GM12801 (cell line): ENCODE data around the gene PLEKHO1.

Source experiments
- CTCF ChIP-seq: IDR thresholded peaks from one replicate; pipeline ENCODE4 v1.5.1; 2011; ENCODE audit warnings: control low read depth; ENCODE audit not compliant: insufficient read length; ENCODE audit errors: extremely low read depth

Gene PLEKHO1

GRCh38 chr1:150118716-150119115 lies 31.0 kb upstream of the PLEKHO1 start:
- no peak for TF ChIP-seq CTCF

- TF ChIP-seq CTCF: no peak
Observed at GRCh38 chr1:150121236-150121862, 28.4 kb upstream of the PLEKHO1 start.

- no peak for TF ChIP-seq CTCF
Observed at GRCh38 chr1:150126811-150127210, 22.9 kb upstream of the PLEKHO1 start.

- no peak for TF ChIP-seq CTCF
Observed at GRCh38 chr1:150127464-150127863, 22.3 kb upstream of the PLEKHO1 start.

GRCh38 chr1:150127868-150128267 lies 21.8 kb upstream of the PLEKHO1 start:
- TF ChIP-seq CTCF: no peak

GRCh38 chr1:150132372-150132771 lies 17.3 kb upstream of the PLEKHO1 start:
- TF ChIP-seq CTCF: no peak

- TF ChIP-seq CTCF: no peak
Observed at GRCh38 chr1:150134537-150134936, 15.2 kb upstream of the PLEKHO1 start.
